Keratinocyte (primary cell): ENCODE results near the gene PHPT1.

Source experiments
- CTCF ChIP-seq, 3 experiments: IDR thresholded peaks in 1 of 3; conservative IDR thresholded peaks in 1 of 3; optimal IDR thresholded peaks in 1 of 3; 2 replicates in 2 of 3; 3 replicates in 1 of 3; pipeline versions ENCODE3 to v1.5.1; 2011; ENCODE audit warnings: low read length in 3 of 3, mild to moderate bottlenecking in 3 of 3, moderate library complexity in 2 of 3, control low read depth in 1 of 3, inconsistent platforms in 1 of 3; ENCODE audit not compliant: insufficient read depth in 2 of 3; ENCODE audit errors: extremely low read depth in 1 of 3
- EZH2 ChIP-seq: IDR thresholded peaks from one replicate; pipeline ENCODE4 v1.6.1; 2012; ENCODE audit warnings: inconsistent platforms, mild to moderate bottlenecking, low read length, moderate library complexity

DNA sequence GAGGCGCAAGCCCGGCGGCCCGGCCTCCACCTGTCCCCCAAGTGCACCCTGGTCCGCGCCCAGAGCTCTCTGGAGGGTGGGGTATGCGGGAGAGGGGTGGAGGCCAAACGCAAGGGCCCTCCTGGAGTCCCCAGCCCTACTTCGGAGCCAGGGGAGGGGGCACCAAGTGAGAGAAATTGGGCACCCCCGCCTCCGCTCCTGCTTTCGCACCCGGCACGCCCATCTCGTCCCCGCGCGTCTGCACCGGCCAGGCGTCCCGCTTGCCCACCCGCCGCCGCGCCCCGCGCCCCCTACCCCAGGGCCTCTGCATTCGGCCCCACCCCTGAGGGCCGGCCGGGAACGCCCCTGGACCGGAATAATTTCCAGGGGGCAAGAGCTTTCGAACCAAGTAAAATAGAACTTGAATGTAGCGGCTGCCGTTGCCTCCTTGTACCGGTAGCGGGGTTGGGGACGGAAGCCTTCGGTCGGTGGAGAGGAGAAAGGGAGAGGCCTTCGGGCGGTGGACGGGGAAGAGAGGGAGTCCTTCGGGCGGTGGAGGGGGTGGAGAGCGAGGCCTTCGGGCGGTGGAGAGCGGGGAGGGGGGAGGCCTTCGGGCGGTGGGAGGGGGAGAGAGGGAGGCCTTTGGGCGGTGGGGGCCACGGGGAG lies 694 bp upstream of the PHPT1 start:
- TF ChIP-seq CTCF (optimal IDR thresholded peaks at IDR 0.05 in 1 of 3, IDR thresholded peaks at IDR 0.05 in 1 of 3, conservative IDR thresholded peaks at IDR 0.05 in 1 of 3; ENCODE audit: extremely low read depth in 1 of 3, insufficient read depth in 2 of 3, low read length in 3 of 3) (no peak), EZH2 (no peak)
